Measurements from ENCODE around the gene MORN1. TPM values are rescaled to one million over a fixed set of nuclear protein-coding genes. Genes with fewer than 3 reads are reported as not detected.

The MORN1 gene
- polyA plus RNA-seq, 1 experiment, result 3.7 TPM

- ChIA-PET CTCF (no interaction called here), POLR2A (no interaction called here)
- Histone ChIP-seq H3K27me3 (ENCODE audit: control insufficient read depth, insufficient read depth, low read length) (no peaks in the 10 kb centered on the region), H3K36me3 (ENCODE audit: control insufficient read depth, insufficient read depth, low read length) (peaks cover 3% of the 10 kb centered on the region), H3K4me3 (ENCODE audit: low read depth, low read length) (no peak overlapping the region)
- no peak for TF ChIP-seq CTCF (IDR thresholded peaks at IDR 0.05; ENCODE audit: insufficient read depth, low read depth, low read length)
- DNase-seq (ENCODE audit: low read depth), result no peak
Observed at GRCh38 chr1:2278591-2279209, 112.7 kb downstream of the MORN1 start.

DNA sequence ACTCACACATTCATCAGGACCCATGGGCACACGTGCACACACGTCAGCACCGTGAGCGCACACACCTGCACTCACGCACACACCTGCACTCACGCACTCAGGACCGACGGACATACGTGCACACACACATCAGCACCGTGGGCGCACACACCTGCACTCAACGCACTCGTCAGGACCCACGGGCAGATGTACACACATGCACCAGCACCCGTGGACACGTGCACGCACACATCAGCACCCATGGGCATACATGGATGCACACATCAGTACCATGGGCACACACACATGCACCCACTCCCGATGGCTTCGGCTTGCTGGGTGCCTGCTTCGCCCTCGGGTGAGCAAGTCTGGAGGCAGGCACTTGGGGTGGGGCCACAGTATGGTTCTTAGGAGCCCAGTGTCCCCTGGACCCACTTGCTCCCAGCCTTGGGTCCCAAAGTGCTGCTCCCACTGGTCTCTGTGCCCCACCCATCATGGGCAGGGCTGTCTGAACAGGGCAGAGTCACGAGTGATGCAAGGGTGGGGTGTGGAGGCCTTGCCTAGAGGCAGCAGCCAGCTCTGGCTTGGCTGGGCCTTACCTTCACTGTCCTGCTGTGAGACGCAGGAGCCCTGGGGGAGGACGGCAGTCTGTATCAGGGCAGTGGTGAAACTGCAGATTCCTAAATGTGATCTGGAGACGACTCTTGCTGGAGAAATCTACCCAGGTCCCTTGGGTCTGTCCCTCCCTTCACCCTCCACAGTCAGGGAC lies 113.4 kb downstream of the MORN1 start:
- TF ChIP-seq CTCF (IDR thresholded peaks at IDR 0.05; ENCODE audit: insufficient read depth, low read depth, low read length), result no peak
- Histone ChIP-seq H3K27me3 (ENCODE audit: control insufficient read depth, insufficient read depth, low read length) (no peaks in the 10 kb centered on the region), H3K4me3 (ENCODE audit: low read depth, low read length) (no peak overlapping the region), H3K36me3 (ENCODE audit: control insufficient read depth, insufficient read depth, low read length) (peaks cover 3% of the 10 kb centered on the region)
- no peak for DNase-seq (ENCODE audit: low read depth)
- POLR2A ChIA-PET, result no interaction called here
- CTCF ChIA-PET, result no interaction called here

DNA sequence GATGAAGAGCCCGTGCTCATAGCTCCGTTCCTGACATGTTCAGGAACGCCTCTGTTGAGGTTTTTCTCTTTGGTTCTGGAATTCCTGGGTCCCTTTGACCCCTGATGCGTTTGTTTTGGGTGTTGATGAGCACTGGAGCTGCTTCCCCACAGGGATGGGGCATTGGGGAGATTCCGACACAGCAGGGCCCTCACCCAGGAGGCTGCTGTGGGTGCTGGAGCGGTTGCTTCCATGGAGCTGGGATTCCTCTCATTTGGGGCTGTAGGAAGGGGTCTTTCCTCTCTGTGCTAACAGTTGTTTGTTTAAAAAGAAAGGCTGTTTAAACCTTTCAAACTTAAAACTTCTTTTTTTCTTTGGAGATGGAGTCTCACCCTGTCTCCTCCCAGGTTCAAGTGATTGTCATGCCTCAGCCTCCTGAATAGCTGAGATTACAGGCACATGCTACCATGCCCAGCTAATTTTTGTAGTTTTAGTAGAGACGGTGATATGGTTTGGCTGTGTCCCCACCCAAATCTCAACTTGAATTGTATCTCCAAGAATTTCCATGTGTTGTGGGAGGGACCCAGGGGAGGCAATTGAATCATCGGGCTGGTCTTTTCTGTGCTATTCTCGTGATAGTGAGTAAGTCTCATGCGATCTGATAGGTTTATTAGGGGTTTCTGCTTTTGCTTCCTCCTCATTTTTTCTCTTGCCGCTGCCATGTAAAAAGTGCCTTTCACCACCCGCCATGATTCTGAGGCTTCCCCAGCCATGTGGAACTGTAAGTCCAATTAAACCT lies 114.4 kb downstream of the MORN1 start:
- peaks cover 3% of the 10 kb centered on the region; the same call in 1 of the 2 replicates for H3K36me3 ChIP-seq (ENCODE audit: control insufficient read depth, insufficient read depth, low read length)
- TF ChIP-seq CTCF (IDR thresholded peaks at IDR 0.05; ENCODE audit: insufficient read depth, low read depth, low read length), result no peak
- CTCF ChIA-PET, result no interaction called here
- H3K27me3 ChIP-seq (ENCODE audit: control insufficient read depth, insufficient read depth, low read length), result no peaks in the 10 kb centered on the region
- POLR2A ChIA-PET, result no interaction called here
- no peak for DNase-seq (ENCODE audit: low read depth)
- H3K4me3 ChIP-seq (ENCODE audit: low read depth, low read length), result no peak overlapping the region

DNA sequence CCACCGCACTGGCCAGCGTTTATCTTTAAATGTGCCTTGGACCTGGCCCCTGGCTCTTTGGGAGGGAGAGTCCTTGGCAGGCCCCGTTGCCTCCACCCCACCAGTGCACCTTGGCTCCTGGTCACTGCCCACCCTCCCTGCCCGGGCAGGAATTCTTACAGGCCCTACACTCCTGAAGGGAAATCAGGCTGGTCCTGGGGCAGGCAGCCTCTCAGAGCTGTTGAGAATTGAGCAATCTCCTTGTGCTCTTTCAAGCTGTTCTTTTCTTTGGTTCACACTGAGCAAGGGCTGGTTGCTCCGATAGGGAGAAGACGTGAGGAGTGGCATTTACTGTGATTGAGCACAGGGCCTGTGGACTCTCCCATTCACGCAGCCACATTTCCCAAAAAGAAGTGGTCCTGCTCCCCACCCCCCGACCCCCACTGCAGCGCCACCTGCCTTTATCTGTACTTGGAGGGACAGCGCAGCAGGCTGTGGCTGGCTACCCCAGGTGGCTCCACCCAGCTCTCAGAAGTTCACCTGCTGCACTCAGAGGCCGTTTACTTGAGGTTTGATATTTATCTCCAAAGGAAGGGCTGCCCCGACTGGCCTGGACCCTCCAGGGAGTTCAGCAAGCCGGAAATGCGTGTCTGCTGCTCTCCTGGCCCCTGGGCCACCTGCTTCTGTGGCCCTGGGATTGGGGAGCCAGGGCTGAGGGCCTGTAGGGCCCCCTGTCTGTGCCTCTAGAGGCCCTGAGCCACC lies 115.4 kb downstream of the MORN1 start:
- POLR2A ChIA-PET, result no interaction called here
- no peaks in the 10 kb centered on the region for H3K27me3 ChIP-seq (ENCODE audit: control insufficient read depth, insufficient read depth, low read length)
- no peak for TF ChIP-seq CTCF (IDR thresholded peaks at IDR 0.05; ENCODE audit: insufficient read depth, low read depth, low read length)
- CTCF ChIA-PET, result interaction anchor here (0.9 to 1.1 kb wide), 2 partner anchors 37 to 106 kb away, joined by 3 to 5 read pairs; no protein-coding TSS in a partner anchor
- DNase-seq (ENCODE audit: low read depth), result no peak
- peaks cover 3% of the 10 kb centered on the region; the same call in 1 of the 2 replicates for H3K36me3 ChIP-seq (ENCODE audit: control insufficient read depth, insufficient read depth, low read length)
- H3K4me3 ChIP-seq (ENCODE audit: low read depth, low read length), result no peak overlapping the region
